H1 (cell line): ENCODE results near the gene STT3A. TPM values are rescaled to one million over a fixed set of nuclear protein-coding genes. Genes with fewer than 3 reads are reported as not detected.

Experiments
- CTCF ChIA-PET: fragments of 300-600 bp; sonication (Branson Sonifier 250); formaldehyde crosslinking; loops from one replicate; lab custom pipeline; 2021; ENCODE audit not compliant: partially characterized antibody; lab: Charles Lee
- POLR2A ChIA-PET: fragments of 300-600 bp; sonication (Branson Sonifier 250); formaldehyde crosslinking; loops from one replicate; lab custom pipeline; 2021; ENCODE audit warnings: inconsistent platforms; ENCODE audit not compliant: partially characterized antibody; lab: Charles Lee
- DNase-seq, 2 experiments: peaks; one replicate each; pipeline versions ENCODE4 v3.0.0 to v3.0.0-alpha.2; 2010 to 2022; ENCODE audit warnings: low spot score in 2 of 2, low read depth in 1 of 2, mixed read lengths in 1 of 2
- FAIRE-seq: peaks from 2 replicates; lab custom pipeline; 2011; peaks lifted over from hg19 to GRCh38; lab: Jason Lieb, UNC
- H2AFZ ChIP-seq: 2 replicates; pipeline ENCODE4 v1.8.1; 2012; ENCODE audit warnings: low read length, inconsistent platforms
- H2AK5ac ChIP-seq: 2 replicates; pipeline ENCODE4 v1.6.1; 2013; ENCODE audit warnings: low read depth, low read length
- H2BK120ac ChIP-seq: replicated peaks from 2 replicates; pipeline ENCODE3; 2013; ENCODE audit warnings: low read depth, low read length, inconsistent platforms
- H2BK12ac ChIP-seq: 2 replicates; pipeline ENCODE4 v1.6.1; 2013; ENCODE audit warnings: low read depth, low read length
- H2BK15ac ChIP-seq: 2 replicates; pipeline ENCODE4 v1.6.1; 2013; ENCODE audit warnings: low read length
- H2BK20ac ChIP-seq: 2 replicates; pipeline ENCODE4 v1.6.1; 2013; ENCODE audit warnings: low read length
- H2BK5ac ChIP-seq: 2 replicates; pipeline ENCODE4 v1.6.1; 2013; ENCODE audit warnings: low read depth, low read length
- H3K14ac ChIP-seq: 2 replicates; pipeline ENCODE4 v1.6.1; 2013; ENCODE audit warnings: inconsistent platforms; ENCODE audit not compliant: insufficient read length
- H3K18ac ChIP-seq: 2 replicates; pipeline ENCODE4 v1.6.1; 2013; ENCODE audit warnings: low read length; ENCODE audit errors: extremely low read depth
- H3K23ac ChIP-seq: 2 replicates; pipeline ENCODE4 v1.6.1; 2013; ENCODE audit warnings: inconsistent platforms; ENCODE audit not compliant: insufficient read length
- H3K23me2 ChIP-seq: 2 replicates; pipeline ENCODE4 v1.6.1; 2013; ENCODE audit warnings: low read depth, low read length
- H3K27ac ChIP-seq: 2 replicates; pipeline ENCODE4 v1.6.1; 2011; ENCODE audit warnings: low read depth, low read length, inconsistent platforms
- H3K27me3 ChIP-seq, 4 experiments: replicated peaks in 1 of 4; 1 replicate in 1 of 4; 2 replicates in 3 of 4; pipeline versions ENCODE4 v1.6.1 to v1.8.1; 2011 to 2013; ENCODE audit warnings: low read length in 3 of 4, mild to moderate bottlenecking in 3 of 4, inconsistent platforms in 2 of 4, mixed read lengths in 2 of 4, moderate library complexity in 1 of 4; ENCODE audit not compliant: control insufficient read depth in 3 of 4, insufficient read depth in 3 of 4; ENCODE audit errors: extremely low read depth in 1 of 4
- H3K36me3 ChIP-seq, 4 experiments: 2 replicates each; pipeline versions ENCODE4 v1.6.1 to v1.8.1; 2011 to 2013; ENCODE audit warnings: mild to moderate bottlenecking in 4 of 4, low read length in 3 of 4, moderate library complexity in 2 of 4, control low read depth in 1 of 4, inconsistent platforms in 1 of 4; ENCODE audit not compliant: insufficient read depth in 4 of 4, control insufficient read depth in 2 of 4
- H3K4ac ChIP-seq: replicated peaks from 2 replicates; pipeline ENCODE3; 2013; ENCODE audit warnings: low read length, low read depth, mixed read lengths, inconsistent platforms; ENCODE audit not compliant: insufficient read length
- H3K4me1 ChIP-seq, 4 experiments: replicated peaks in 1 of 4; 1 replicate in 1 of 4; 2 replicates in 3 of 4; pipeline versions ENCODE4 v1.6.1 to v1.8.1; 2011 to 2013; ENCODE audit warnings: low read length in 3 of 4, inconsistent platforms in 2 of 4, mixed read lengths in 1 of 4; ENCODE audit not compliant: insufficient read depth in 4 of 4, control insufficient read depth in 3 of 4
- H3K4me2 ChIP-seq, 2 experiments: 2 replicates each; pipeline versions ENCODE4 v1.6.1 to v1.8.1; 2011 to 2013; ENCODE audit warnings: low read depth in 2 of 2, low read length in 2 of 2, control low read depth in 1 of 2, inconsistent platforms in 1 of 2, mild to moderate bottlenecking in 1 of 2; ENCODE audit not compliant: insufficient read depth in 1 of 2
- H3K4me3 ChIP-seq, 4 experiments: fragments of 200-600, 300-600 bp in 1 of 4; sonication (generic), shearing (Covaris generic), sonication (Bioruptor Twin) in 1 of 4; 2 replicates each; pipeline versions ENCODE4 v1.5.1 to v1.8.1; 2011 to 2016; ENCODE audit warnings: low read length in 4 of 4, low read depth in 3 of 4, control low read depth in 2 of 4, inconsistent platforms in 2 of 4, mild to moderate bottlenecking in 2 of 4, mixed read lengths in 1 of 4, moderate library complexity in 1 of 4; ENCODE audit not compliant: insufficient read depth in 2 of 4; ENCODE audit errors: extremely low read depth in 1 of 4
- H3K56ac ChIP-seq: replicated peaks from 2 replicates; pipeline ENCODE3; 2013; ENCODE audit warnings: low read depth, mild to moderate bottlenecking, mixed read lengths, low read length, inconsistent platforms; ENCODE audit not compliant: insufficient read length
- H3K79me1 ChIP-seq: 2 replicates; pipeline ENCODE4 v1.6.1; 2013; ENCODE audit warnings: low read depth, low read length, control low read depth
- H3K79me2 ChIP-seq, 2 experiments: 2 replicates each; pipeline versions ENCODE4 v1.6.1 to v1.8.1; 2012 to 2013; ENCODE audit warnings: low read length in 2 of 2, mild to moderate bottlenecking in 2 of 2, inconsistent platforms in 1 of 2; ENCODE audit not compliant: insufficient read depth in 2 of 2, control insufficient read depth in 1 of 2
- H3K9ac ChIP-seq, 4 experiments: replicated peaks in 1 of 4; 1 replicate in 1 of 4; 2 replicates in 3 of 4; pipeline versions ENCODE4 v1.6.1 to v1.8.1; 2011 to 2013; ENCODE audit warnings: low read depth in 3 of 4, low read length in 3 of 4, control low read depth in 2 of 4, mild to moderate bottlenecking in 2 of 4, moderate library complexity in 2 of 4, inconsistent platforms in 1 of 4; ENCODE audit errors: extremely low read depth in 1 of 4
- H3K9me3 ChIP-seq, 2 experiments: 2 replicates each; pipeline versions ENCODE4 v1.6.1 to v1.8.1; 2012 to 2013; ENCODE audit warnings: mild to moderate bottlenecking in 2 of 2, moderate library complexity in 2 of 2, control low read depth in 1 of 2, inconsistent platforms in 1 of 2, low read depth in 1 of 2, low read length in 1 of 2, mixed read lengths in 1 of 2; ENCODE audit not compliant: insufficient read depth in 2 of 2
- H4K20me1 ChIP-seq, 2 experiments: replicated peaks in 1 of 2; 2 replicates each; pipeline versions ENCODE3 to v1.8.1; 2011 to 2013; ENCODE audit warnings: inconsistent platforms in 2 of 2, low read length in 2 of 2, mild to moderate bottlenecking in 1 of 2; ENCODE audit not compliant: insufficient read depth in 2 of 2, control insufficient read depth in 1 of 2
- H4K5ac ChIP-seq: 2 replicates; pipeline ENCODE4 v1.6.1; 2013; ENCODE audit warnings: low read length, low read depth, mixed read lengths, inconsistent platforms; ENCODE audit not compliant: insufficient read length
- H4K8ac ChIP-seq: 2 replicates; pipeline ENCODE4 v1.8.0; 2013; ENCODE audit warnings: mild to moderate bottlenecking, moderate library complexity, low read length, inconsistent platforms; ENCODE audit not compliant: insufficient read depth; ENCODE audit errors: extremely low read depth
- H4K91ac ChIP-seq: replicated peaks from 2 replicates; pipeline ENCODE3; 2013; ENCODE audit warnings: low read length, mixed read lengths, inconsistent platforms; ENCODE audit not compliant: insufficient read length
- CBX5 ChIP-seq: fragments of 300-800, 300-1000 bp; sonication (generic); IDR thresholded peaks from 2 replicates; pipeline ENCODE4 v1.7.1; 2016; ENCODE audit warnings: antibody characterized with exemption, low read length, low read depth
- CTCF ChIP-seq, 3 experiments: IDR thresholded peaks; 1 replicate in 2 of 3; 2 replicates in 1 of 3; pipeline versions ENCODE4 v1.5.1 to v1.6.1; 2011; ENCODE audit warnings: low read length in 3 of 3, mild to moderate bottlenecking in 3 of 3, inconsistent platforms in 2 of 3, low read depth in 1 of 3, moderate library complexity in 1 of 3; ENCODE audit not compliant: insufficient read depth in 1 of 3; ENCODE audit errors: control extremely low read depth in 1 of 3
- MAX ChIP-seq: IDR thresholded peaks from 2 replicates; pipeline ENCODE4 v1.6.1; 2012; ENCODE audit warnings: inconsistent platforms
- POLR2AphosphoS5 ChIP-seq: IDR thresholded peaks from 2 replicates; pipeline ENCODE4 v1.6.1; 2011; ENCODE audit warnings: low read depth, low read length
- SRF ChIP-seq: IDR thresholded peaks from 2 replicates; pipeline ENCODE4 v1.6.1; 2011; ENCODE audit warnings: mild to moderate bottlenecking, low read depth, low read length, moderate library complexity
- TAF1 ChIP-seq: IDR thresholded peaks from 2 replicates; pipeline ENCODE4 v1.6.1; 2011; ENCODE audit warnings: mild to moderate bottlenecking, low read depth, low read length
- TAF7 ChIP-seq: optimal IDR thresholded peaks from 2 replicates; pipeline ENCODE3; 2011; ENCODE audit warnings: low read depth, mild to moderate bottlenecking, inconsistent platforms, low read length, moderate library complexity, borderline replicate concordance
- ZNF274 ChIP-seq: IDR thresholded peaks from 2 replicates; pipeline ENCODE4 v1.7.0; 2012; ENCODE audit warnings: low read length, borderline replicate concordance; ENCODE audit errors: extremely low read depth
- WGBS, 2 experiments: shearing (Covaris generic) in 1 of 2; methylation state at CpG; one replicate each; pipeline versions ENCODE4 v1.1.6 to v1.1.7; 2013 to 2015; ENCODE audit warnings: low lambda C conversion rate in 2 of 2, mixed read lengths in 2 of 2, inconsistent platforms in 1 of 2, low coverage in 1 of 2, missing lambda C conversion rate in 1 of 2; ENCODE audit not compliant: insufficient replicate concordance in 2 of 2, insufficient coverage in 1 of 2, insufficient read length in 1 of 2; ENCODE audit errors: extremely low coverage in 1 of 2, missing lambda C conversion rate in 1 of 2; 5-methylcytosine and 5-hydroxymethylcytosine counted together
- polyA plus RNA-seq, 7 experiments: library from polyadenylated mRNA; depleted of rRNA in 3 of 7; stranded (reverse) in 5 of 7; unstranded in 2 of 7; fragments of >200 nt in 5 of 7; fragments of 200-250 nt in 2 of 7; gene quantifications; 1 replicate in 5 of 7; 2 replicates in 1 of 7; 4 replicates in 1 of 7; pipeline versions ENCODE4 v1.2.1 to v1.2.3, GENCODE V29; 2011 to 2013; ENCODE audit warnings: missing spikeins in 2 of 7, mixed read lengths in 2 of 7
- total RNA-seq: library from RNA; stranded (reverse); fragmentation: NEBNext Ultra II Directional; extraction: Animal tissue kit (Norgen Biotek cat#: 25700); gene quantifications from 2 replicates; pipeline ENCODE4 v1.2.1, GENCODE V29; 2021

The STT3A gene
- total and polyA plus RNA-seq, 2 of the 8 experiments (the other 6 are each of a cell fraction or from before 2014, with no cell fraction given) = 173 to 211 TPM

- no peak overlapping the region for H2BK12ac ChIP-seq
- TF ChIP-seq TAF1 = no peak
- no peak for TF ChIP-seq CBX5
- TF ChIP-seq SRF = no peak
- no peak for TF ChIP-seq MAX
- TF ChIP-seq POLR2AphosphoS5 = no peak
- TF ChIP-seq ZNF274 = no peak
- no peak for TF ChIP-seq CTCF (IDR thresholded peaks at IDR 0.05; ENCODE audit: control extremely low read depth in 1 of 3, insufficient read depth in 1 of 3, low read depth in 1 of 3, low read length in 3 of 3)
- no peak for TF ChIP-seq TAF7
- TF ChIP-seq, all 59 proteins: peak for 0
- peaks cover 4% of the 10 kb centered on the region for H3K23me2 ChIP-seq
- no peak overlapping the region for H3K56ac ChIP-seq
- H3K4ac ChIP-seq = no peak overlapping the region
- no peaks in the 10 kb centered on the region for H4K20me1 ChIP-seq
- H3K27me3 ChIP-seq = no peaks in the 10 kb centered on the region
- no peak overlapping the region for H2BK5ac ChIP-seq
- no peak overlapping the region for H3K9ac ChIP-seq
- FAIRE-seq = no peak
- no peak overlapping the region for H3K23ac ChIP-seq
- CTCF ChIA-PET = interaction anchor here (0.7 to 1.3 kb wide), 2 partner anchors 58 to 111 kb away, joined by 3 read pairs; no protein-coding TSS in a partner anchor
- H2BK20ac ChIP-seq = no peak overlapping the region
- no peak overlapping the region for H2AFZ ChIP-seq
- no peak overlapping the region for H4K8ac ChIP-seq
- H2AK5ac ChIP-seq = no peak overlapping the region
- peaks cover 2 to 7% of the 10 kb centered on the region in 2 experiments; a peak in 3 of 4 replicates for H3K79me2 ChIP-seq
- no peak overlapping the region for H3K14ac ChIP-seq
- WGBS, 2 experiments = 88% methylated on average over 2 of the region's 2 CpGs; no CpG with 5 or more reads in 1 of the 2 experiments
- H3K9me3 ChIP-seq = no peaks in the 10 kb centered on the region
- no peak overlapping the region for H3K4me2 ChIP-seq
- peaks cover 10 to 47% (median 38%) of the 10 kb centered on the region in 4 experiments for H3K36me3 ChIP-seq
- no peak overlapping the region for H3K4me3 ChIP-seq
- H3K4me1 ChIP-seq = peaks cover 0 to 3% (median 0%) of the 10 kb centered on the region in 4 experiments; a peak in 2 of 7 replicates
- no peak overlapping the region for H4K5ac ChIP-seq
- H2BK15ac ChIP-seq = no peak overlapping the region
- no peak overlapping the region for H3K27ac ChIP-seq
- no peaks in the 10 kb centered on the region; the same call in 1 of the 2 replicates for H3K79me1 ChIP-seq
- no peak overlapping the region for H3K18ac ChIP-seq
- H4K91ac ChIP-seq = no peak overlapping the region
- no peak for DNase-seq
- POLR2A ChIA-PET = interaction anchor here (1.0 to 1.4 kb wide), 3 partner anchors 8 to 18 kb away, joined by 3 to 6 read pairs (median 3); no protein-coding TSS in a partner anchor
- no peak overlapping the region for H2BK120ac ChIP-seq
Observed at GRCh38 chr11:125621995-125622394, 29.3 kb downstream of the STT3A start.
